GM21723 (cell line): ENCODE measurements around the gene DGLUCY.
"Not testable (repeated sequence)": the region's sequence is repeated elsewhere in the genome, so short reads cannot be mapped to it uniquely, and the experiment has no call there.

Source experiments
- ATAC-seq: cut with Tn5 transposase; IDR thresholded peaks from one replicate; pipeline ENCODE4 v1.9.1; 2021; ENCODE audit warnings: mild to moderate bottlenecking, moderate library complexity; ENCODE audit not compliant: unreplicated experiment

DGLUCY gene

GRCh38 chr14:91113829-91114078 is at the start of gene DGLUCY:
Gene DGLUCY, plus strand, starts transcription at chr14:91114073. Its CDS starts 46,222 bp downstream, at chr14:91160295.
- peak; percentile 71 for ATAC-seq

GRCh38 chr14:91065266-91065665 is 48.6 kb upstream of the DGLUCY start:
- no peak for ATAC-seq

DNA sequence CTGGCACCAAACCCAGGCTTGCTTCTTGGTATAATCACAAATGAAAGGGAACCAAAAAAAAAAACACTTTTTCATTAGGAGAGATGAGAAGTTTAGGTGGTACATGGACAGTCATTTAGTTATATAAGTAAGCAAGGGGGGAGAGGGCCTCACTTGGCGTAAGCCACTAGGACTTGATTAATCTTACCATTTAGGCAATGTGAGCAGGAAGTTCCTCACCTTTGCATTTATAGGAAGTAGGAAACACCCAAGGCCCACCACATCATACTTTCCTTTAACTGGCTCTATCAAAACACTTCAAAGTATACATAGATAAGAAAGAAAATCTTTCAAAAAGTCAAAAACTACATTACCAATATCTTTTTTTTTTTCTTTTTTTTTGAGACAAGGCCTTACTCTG is 46.7 kb upstream of the DGLUCY start:
- ATAC-seq: no peak

DNA sequence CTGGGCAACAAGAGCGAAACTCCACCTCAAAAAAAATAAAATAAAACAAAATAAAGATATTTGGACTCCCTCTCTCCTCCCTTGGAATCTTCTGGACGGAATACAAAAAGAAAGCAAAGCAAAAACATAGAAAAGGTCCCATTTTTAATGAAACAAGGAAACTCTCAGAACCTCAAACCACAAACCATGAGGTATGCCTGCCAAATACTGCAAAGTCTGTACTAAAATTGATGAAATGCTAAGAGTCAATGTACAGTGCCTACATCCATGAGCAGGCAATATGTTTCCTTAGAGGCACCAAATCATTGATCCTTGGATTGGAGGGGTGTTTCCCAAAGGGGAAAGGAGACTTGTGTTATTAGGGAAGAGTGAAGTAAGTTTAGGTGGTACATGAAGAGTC is 45.2 kb upstream of the DGLUCY start:
- no peak for ATAC-seq

DNA sequence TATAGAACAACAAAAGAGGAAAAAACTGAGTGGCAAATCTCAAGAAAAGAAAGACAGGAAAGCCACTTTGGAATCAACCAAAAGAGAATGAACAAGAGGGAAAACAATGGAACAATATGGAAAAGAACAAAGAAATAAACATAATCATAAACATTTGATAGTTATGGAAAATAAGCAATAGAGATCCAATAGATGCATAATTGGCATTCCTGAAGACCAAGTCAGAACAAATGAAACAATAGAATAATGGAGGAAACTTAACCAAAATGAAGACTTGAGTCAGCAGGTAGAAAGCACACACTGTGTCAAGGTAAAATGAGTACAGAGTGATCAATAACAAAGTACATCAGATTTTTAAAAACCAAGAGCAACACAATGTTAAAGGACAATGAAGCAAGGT is 43.3 kb upstream of the DGLUCY start:
- ATAC-seq: no peak

DNA sequence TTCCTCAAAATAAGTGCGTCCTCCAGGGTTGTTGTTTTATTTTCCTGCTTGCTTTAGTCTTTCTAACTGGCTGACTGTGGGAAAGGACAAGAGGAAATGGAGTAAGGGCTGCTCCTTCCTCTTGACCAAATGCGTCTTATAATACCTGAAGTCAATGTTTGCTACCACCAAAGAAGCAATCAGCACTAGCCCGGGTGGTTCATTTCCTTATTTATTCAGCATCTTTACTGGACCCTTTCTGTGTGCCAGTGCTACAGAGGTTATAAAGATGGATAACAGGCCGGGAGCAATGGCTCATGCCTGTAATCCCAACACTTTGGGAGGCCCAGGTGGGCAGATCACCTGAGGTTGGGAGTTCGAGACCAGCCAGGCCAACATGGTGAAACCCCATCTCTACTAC is 38.3 kb upstream of the DGLUCY start:
- ATAC-seq: no peak

- ATAC-seq: peak; percentile 93
These were observed 35.7 kb upstream of the DGLUCY start for GRCh38 chr14:91078095-91078737.

GRCh38 chr14:91080071-91080470 is 33.8 kb upstream of the DGLUCY start:
- ATAC-seq: no peak

- ATAC-seq: no peak
These were observed 31.6 kb upstream of the DGLUCY start for GRCh38 chr14:91082282-91082681.

GRCh38 chr14:91084516-91084915 is 29.4 kb upstream of the DGLUCY start:
- ATAC-seq: no peak

DNA sequence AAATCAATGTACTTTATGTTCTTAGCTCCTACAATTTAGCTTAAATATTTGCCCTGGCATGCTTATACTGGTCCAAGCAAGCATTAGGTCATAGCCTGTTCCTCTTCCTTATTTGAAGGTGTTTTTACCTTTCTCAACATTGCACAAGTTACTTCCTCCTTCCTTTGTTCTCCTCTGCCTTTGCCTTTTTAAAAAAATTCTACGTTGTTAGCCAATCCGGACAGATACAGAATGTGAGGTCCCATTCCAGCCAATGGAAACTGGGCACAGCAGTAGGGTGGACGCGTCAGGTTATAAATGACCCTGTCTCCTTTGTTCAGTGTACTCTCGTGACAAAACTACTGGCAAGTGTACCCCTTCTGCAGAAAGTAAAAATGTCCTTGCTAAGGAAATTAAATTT is 26.4 kb upstream of the DGLUCY start:
- not testable (repeated sequence) for ATAC-seq

GRCh38 chr14:91088585-91089235 is 25.2 kb upstream of the DGLUCY start:
- no peak for ATAC-seq

DNA sequence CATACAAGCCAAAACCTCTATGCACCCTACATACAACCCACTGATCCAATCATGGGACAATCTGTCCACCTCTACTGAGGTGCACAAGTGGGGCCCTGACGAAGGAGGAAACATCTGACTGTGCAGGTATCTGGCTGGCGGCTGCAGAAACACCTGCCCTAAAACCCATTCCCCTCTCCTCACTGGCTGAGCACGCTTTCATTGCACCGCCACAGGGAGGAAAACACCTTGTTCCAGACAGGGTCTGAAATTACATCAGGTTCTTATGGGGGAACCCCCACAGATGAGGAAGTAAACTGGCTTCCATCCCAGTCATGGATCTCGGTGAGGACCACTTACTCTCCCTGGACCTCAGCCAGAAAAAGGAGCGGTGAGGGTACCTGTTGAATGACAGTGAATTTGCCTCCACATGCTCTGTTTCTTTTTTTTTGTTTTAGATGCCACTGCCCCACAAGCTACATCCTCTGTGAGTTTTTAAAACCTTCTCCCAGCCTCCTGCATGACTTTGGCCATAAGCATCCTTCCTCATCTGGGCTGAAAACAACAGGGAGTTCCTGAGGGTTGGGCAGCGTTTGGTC is 23.8 kb upstream of the DGLUCY start:
- no peak for ATAC-seq

DNA sequence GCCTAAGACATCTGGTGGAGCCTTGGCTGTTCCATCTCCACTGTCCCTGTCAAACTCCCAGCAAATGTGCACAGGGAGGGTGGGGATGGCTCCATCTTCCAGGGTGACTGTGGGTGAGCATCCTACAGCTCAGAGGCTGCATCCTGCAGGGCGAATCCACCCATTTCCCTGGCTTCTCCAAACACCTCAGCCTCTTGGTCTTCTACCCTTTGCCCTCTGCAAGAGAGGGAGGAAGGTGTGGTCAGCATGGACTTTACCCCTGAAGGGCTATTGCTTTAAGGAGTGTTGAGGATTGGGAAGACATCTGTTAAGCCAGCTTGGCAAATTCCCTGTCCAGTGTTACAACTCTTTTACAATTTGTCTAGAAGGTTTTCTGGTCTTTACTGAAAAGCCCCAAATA is 23.1 kb upstream of the DGLUCY start:
- ATAC-seq: no peak

DNA sequence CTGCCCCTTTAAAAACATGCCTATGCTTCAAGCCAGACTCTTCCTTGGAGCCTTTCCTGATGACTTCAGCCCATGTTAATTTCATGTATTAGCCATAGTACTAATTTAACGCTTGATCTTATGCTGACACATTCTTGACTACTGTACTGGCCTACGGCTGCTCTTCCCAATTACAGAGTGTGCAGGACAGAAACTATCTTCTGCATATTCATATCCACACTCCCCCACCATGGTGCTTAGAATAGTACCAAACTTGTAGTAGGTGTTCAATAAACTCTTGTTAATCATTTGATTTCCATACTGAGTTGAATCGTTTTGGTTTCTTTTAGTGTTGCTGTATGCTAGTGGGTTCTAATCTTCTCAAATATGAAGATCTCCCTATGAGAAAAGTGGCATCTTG is 21.8 kb upstream of the DGLUCY start:
- no peak for ATAC-seq

GRCh38 chr14:91093743-91094472 is 20.0 kb upstream of the DGLUCY start:
- not testable (repeated sequence) for ATAC-seq

DNA sequence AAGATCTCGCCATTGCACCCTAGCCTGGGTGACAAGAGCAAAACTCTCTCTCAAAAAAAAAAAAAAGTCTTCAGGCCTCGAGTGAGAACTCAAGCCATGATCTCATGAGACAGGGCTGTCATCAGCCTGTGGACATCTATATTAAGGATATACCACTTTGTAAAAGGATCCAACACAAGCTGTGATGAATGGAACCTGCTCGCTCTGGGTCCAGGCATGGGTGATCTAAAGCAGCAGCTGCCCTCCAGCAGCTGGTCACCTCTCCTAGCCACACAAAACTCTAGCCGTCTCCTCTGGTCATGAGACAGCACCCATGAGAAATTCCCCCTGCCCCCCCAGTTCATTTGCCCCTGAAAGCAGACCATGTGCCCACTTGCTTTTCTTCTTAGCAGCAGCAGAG is 19.1 kb upstream of the DGLUCY start:
- no peak for ATAC-seq

DNA sequence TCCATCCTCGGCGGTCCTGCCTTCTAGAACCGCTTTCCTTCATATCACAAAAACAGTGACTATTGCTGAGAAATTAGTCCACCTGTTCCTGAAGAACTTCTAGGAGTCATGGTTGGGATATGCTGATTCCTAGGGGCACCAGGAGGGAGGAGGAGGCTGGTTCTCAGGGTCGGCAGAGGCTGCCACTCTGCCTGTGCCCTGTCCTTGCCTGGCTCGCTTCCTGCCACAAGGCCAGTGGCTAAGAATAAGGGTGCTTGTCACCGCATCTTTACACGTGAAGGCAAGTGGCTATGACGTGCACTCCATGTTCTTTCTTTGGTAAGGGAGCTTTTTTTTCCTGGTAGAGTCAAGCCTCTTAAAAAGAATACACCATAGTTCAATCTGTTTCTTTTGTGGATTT is 18.7 kb upstream of the DGLUCY start:
- no peak for ATAC-seq

GRCh38 chr14:91097657-91098056 is 16.2 kb upstream of the DGLUCY start:
- not testable (repeated sequence) for ATAC-seq

GRCh38 chr14:91098591-91098990 is 15.3 kb upstream of the DGLUCY start:
- no peak for ATAC-seq

GRCh38 chr14:91100102-91100501 is 13.8 kb upstream of the DGLUCY start:
- ATAC-seq: no peak

DNA sequence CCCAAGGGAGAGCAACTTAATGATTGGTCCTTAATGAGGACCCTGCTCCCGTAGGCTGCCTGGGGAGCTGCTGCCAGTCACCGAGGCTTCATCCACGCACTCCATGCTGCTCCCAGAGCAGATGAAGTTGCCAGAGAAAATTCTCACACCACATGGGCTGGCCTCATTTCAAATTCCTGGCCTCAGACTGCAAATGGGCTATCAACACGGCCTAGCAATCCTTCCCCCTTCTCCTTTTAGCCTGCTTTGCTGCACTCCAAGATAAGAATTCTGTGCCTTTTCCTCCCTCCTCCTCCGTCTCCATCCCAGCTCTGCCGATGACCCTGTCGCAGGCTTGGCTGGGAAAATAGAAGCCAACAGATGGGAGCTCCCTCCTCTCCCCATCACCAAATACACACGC is 10.8 kb upstream of the DGLUCY start:
- ATAC-seq: no peak
